HG03575 (cell line): ENCODE results near the gene SLC34A3.

Experiments
- ATAC-seq: cut with Tn5 transposase; IDR thresholded peaks from one replicate; pipeline ENCODE4 v1.9.1; 2021; ENCODE audit not compliant: unreplicated experiment, insufficient number of reproducible peaks, low FRiP score; ENCODE audit errors: extremely low read depth

SLC34A3 gene

DNA sequence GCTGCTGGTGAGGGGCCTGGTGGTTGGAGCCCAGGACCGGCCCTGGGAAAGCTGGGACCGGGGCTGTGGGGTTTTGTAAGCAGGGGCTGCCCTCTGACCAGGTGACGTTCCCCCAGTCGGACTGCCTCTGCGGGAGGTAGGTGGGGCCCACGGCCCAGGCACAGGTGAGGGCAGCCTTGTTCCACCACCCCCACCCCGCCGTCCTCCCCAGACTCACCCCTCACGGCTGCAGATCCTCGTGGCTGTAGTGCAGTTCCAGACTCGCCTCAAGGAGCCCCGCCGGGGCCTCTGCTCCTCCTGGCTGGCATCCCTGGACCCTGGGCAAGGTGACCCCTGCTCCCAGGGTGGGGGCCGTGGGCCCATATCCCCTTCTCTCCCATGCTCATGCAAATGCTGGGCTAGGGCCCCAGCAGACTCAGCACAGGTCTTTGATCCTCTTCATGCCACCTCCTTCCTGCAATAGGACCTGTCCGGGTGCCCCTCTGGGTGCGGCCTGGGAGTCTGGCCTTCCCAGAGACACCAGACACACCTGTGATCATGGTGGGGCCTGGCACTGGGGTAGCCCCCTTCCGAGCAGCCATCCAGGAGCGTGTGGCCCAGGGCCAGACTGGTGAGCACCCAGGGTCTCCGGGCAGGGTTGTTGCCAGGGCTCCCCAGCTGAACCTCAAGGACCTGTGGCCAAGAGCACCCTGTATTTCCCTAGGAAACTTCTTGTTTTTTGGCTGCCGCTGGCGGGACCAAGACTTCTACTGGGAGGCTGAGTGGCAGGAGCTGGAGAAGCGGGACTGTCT is 15.3 kb upstream of the SLC34A3 start:
- no peak for ATAC-seq

DNA sequence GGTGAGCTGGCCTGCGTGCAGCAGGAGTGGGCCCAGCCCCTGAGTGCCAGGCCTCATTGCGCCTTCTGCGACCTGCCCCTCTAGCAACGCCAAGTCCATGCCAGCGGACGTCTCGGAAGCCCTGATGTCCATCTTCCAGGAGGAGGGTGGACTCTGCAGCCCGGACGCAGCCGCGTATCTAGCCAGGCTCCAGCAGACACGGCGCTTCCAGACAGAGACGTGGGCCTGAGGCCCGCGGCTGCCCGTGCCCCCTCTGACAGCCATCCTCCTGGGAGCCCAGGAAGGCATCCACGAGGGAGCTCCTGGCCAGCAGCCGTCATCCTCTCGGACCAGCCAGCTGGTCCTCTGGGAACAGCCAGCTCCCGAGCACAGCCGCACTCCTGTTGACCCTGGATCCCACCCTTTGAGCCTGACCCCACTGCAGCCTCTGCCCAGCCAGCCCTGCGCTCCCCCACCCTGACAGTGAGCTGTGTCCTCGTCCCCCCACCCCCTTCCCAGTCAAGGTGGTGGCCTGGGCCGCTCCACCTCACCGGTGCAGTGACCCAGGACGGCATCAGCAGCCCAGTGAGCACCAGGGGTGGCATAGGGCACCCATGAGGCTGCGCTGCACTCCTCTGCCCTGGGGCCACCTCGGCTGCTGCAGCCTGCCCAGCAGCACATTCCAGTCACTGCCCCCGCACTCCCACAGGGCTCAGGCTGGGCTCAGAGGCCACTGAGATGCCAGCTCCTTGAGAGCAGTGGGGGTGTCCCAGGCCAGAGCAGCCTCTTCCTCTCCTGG is 14.3 kb upstream of the SLC34A3 start:
- no peak for ATAC-seq

GRCh38 chr9:137217276-137218211 is 13.2 kb upstream of the SLC34A3 start:
- no peak for ATAC-seq

DNA sequence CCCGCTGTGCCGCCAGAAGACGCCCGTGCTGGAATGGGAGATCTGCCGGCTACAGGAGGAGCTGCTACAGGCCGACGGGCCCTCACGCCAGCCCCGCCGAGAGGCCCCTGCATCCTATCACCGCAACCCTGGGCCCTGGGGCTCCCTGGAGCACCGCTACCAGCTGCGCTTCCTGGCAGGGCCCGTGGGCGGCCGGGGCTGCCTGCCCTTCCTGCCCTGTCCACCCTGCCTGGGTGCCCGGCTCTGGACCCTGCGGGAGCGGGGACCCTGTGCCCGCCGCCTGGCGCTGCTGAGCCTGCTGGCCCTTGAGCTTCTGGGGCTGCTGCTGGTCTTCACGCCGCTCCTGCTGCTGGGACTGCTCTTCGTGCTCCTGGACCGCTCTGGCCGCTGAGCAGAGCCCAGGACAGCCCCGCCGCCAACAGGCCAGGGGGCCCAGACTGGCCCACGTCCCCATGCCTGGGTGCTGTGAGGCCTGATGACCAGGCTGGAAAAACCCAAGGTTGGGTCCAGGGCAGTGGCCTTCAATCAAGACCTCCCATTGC is 12.4 kb upstream of the SLC34A3 start:
- no peak for ATAC-seq

GRCh38 chr9:137218754-137219271 is 11.9 kb upstream of the SLC34A3 start:
- no peak for ATAC-seq

- ATAC-seq, result no peak
These were observed 10.9 kb upstream of the SLC34A3 start for GRCh38 chr9:137219757-137220316.

DNA sequence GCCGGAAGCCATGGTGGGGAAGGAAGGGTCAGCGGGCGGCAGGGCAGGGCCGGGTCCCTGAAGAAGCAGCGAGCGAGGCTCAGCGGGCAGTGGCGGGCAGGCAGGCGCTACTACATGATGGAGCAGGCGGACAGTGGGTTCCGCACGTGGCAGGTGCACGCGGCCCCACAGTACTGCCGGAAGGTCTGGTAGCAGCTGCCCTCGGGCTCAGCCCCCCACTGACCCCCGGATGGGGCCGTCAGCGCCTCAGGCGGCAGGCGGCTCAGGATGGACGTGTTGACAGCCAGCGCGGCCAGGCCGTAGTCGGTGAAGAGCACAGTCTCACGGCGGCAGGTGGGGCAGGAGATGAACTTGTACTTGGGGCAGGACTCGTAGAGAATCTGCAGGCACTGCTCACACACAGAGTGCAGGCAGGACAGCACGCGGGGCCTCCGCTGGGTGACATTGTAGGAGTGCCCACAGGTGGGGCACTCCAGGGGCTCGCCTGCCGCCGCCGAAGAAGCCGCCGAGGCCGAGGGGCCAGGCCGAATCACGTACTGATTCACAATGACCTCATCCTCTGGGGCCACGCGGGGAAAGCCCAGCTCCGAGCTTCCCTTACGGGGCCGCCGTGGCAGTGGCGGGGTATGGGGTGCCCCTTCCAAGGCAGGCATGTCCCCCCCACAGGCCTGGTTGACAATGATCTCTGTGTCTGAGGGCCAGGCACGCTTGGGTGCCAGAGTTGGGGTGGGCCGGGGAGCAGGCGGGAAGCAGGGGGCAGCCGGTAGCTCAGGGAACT is 10.2 kb upstream of the SLC34A3 start:
- no peak for ATAC-seq

DNA sequence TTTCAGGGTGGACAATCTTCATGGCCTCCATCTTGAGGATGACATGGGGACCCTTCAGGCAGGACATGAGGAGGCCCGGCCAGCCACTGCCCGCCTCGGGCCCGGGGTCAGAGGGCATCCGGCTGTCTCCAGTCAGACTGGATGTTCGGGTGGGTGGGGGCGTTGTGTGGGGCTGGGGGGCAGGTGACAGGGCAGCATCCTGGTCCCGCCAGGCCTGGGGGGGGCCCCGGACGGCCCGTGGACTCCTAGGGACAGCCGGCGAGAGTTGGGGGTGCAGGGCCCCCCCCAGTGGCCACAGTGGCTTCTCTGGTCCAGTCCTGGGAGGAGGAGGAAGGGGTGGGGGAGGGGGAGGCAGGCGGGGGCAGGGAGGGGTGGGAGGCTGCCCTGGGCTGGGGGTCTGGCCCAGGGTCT is 9.6 kb upstream of the SLC34A3 start:
- no peak for ATAC-seq

DNA sequence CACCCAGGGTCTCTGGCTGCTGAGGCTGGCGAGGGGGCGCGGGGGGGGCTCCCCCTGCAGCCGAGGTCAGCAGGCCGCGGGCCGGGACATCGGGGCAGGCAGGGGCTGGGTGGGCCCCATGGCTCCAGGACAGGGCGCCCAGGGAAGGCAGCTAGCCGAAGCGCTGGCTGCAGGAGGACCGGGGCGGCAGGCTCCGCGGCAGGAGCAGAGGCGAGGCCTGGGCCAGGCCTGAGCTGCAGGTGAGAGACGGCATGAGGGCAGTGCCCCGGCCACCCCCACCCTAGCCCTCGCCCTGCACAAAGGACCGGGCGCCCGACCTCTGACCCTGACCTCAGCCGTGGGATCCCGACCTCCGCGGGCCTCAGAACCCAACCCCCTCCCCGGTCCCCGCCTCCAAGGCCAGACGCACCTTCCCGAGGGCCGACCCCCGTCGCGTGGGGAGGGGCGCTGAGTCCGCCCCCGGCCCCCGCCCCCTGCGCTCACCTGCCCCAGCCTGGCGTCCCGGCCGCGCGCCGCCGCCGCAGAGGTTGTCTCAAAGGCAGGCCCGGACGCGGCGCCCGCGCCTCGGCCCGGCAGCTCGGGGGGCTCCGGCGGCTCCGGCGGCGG is 9.1 kb upstream of the SLC34A3 start:
- ATAC-seq, result no peak

- ATAC-seq, result no peak
These were observed 8.3 kb upstream of the SLC34A3 start, which contains the start of gene RNF208 for GRCh38 chr9:137222190-137223077. TSS of gene RNF208 (minus strand) at chr9:137222240. CDS start at chr9:137221212, 1,028 bp downstream.

GRCh38 chr9:137223078-137223970 is 7.4 kb upstream of the SLC34A3 start:
- peak; percentile 44 for ATAC-seq

- no peak for ATAC-seq
These were observed 5.6 kb upstream of the SLC34A3 start, which contains the start of gene CYSRT1 for GRCh38 chr9:137224830-137225694. TSS of gene CYSRT1 (plus strand) at chr9:137225174. CDS start at chr9:137225622, 448 bp downstream.

GRCh38 chr9:137225699-137226331 is 4.9 kb upstream of the SLC34A3 start:
- ATAC-seq, result no peak
